AG04450 (cell line): ENCODE results near the gene MTCH1. TPM values are rescaled to one million over a fixed set of nuclear protein-coding genes. Genes with fewer than 3 reads are reported as not detected.

Experiments used
- CTCF ChIA-PET: fragments of 300-600, 350-600 bp; formaldehyde crosslinking; extraction: SDS; loops from one replicate; lab custom pipeline; 2022; ENCODE audit warnings: antibody characterized with exemption, inconsistent platforms; lab: Charles Lee
- POLR2A ChIA-PET: fragments of 350-600 bp; formaldehyde crosslinking; extraction: SDS; loops from one replicate; lab custom pipeline; 2021; ENCODE audit warnings: antibody characterized with exemption, inconsistent platforms; lab: Yijun Ruan, JAX
- DNase-seq: peaks from one replicate; pipeline ENCODE4 v3.0.0-alpha.2; 2011; ENCODE audit warnings: low read depth, low spot score
- H3K27ac ChIP-seq: one replicate; pipeline ENCODE4 v1.5.1; 2012; ENCODE audit warnings: low read depth, low read length, control low read depth
- H3K27me3 ChIP-seq: one replicate; pipeline ENCODE4 v1.6.0; 2012; ENCODE audit warnings: low read length; ENCODE audit not compliant: control insufficient read depth, insufficient read depth
- H3K4me3 ChIP-seq: 2 replicates; pipeline ENCODE4 v1.5.1; 2011; ENCODE audit warnings: mild to moderate bottlenecking, low read depth, low read length, control low read depth
- H3K9me3 ChIP-seq: 2 replicates; pipeline ENCODE4 v1.5.1; 2012; ENCODE audit warnings: low read length; ENCODE audit not compliant: control insufficient read depth, insufficient read depth
- polyA plus RNA-seq: library from polyadenylated mRNA; depleted of rRNA; stranded (reverse); fragments of >200 nt; gene quantifications from 2 replicates; pipeline ENCODE4 v1.2.3, GENCODE V29; 2011
- TF ChIP-seq, protein P1 (sequence below): IDR thresholded peaks from 2 replicates; pipeline ENCODE4 v1.5.1; 2011; ENCODE audit warnings: low read depth, low read length, control low read depth, inconsistent platforms

The MTCH1 gene
- polyA plus RNA-seq, 1 experiment = 149 TPM

DNA sequence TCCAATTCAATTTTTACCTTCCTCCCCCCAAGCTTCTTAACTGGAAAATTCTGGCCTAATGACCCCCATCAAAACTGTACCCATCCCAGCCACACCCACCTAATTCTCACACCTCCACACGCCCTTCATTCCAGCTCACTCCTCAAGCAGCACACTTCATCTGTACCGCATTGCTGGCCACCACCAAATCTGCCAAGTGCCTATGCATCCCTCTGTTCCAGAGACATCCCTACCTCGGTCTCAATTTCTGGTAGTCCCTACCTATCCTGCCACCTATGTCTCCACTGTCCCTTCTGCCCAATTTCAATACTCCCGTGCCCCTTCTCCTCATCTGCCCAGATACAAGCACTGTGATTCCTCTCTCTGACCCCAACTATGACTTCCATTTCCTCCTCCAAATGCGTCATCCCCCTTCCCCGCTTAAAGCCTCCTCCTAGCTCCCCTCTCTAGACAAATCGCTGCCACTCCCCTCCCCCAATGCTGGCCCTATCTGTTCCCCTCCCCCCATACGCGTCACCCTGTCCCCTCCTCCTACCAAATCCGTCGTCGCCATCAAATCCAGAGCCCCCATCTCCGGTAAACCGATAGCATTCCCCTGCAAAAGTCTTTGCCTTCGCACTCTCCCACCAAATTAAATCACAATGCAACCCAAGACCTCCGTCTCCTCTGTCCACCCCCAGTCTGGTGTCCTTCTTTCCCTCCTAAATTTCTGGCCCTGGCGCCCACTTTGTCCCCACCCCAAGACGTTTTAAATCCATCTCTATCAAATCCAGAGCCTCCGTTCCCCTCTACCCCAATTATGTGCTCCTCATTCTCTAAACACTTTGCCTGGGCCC is 1.2 kb downstream of the MTCH1 start:
- TF ChIP-seq, protein P1, sequence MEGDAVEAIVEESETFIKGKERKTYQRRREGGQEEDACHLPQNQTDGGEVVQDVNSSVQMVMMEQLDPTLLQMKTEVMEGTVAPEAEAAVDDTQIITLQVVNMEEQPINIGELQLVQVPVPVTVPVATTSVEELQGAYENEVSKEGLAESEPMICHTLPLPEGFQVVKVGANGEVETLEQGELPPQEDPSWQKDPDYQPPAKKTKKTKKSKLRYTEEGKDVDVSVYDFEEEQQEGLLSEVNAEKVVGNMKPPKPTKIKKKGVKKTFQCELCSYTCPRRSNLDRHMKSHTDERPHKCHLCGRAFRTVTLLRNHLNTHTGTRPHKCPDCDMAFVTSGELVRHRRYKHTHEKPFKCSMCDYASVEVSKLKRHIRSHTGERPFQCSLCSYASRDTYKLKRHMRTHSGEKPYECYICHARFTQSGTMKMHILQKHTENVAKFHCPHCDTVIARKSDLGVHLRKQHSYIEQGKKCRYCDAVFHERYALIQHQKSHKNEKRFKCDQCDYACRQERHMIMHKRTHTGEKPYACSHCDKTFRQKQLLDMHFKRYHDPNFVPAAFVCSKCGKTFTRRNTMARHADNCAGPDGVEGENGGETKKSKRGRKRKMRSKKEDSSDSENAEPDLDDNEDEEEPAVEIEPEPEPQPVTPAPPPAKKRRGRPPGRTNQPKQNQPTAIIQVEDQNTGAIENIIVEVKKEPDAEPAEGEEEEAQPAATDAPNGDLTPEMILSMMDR = no peak
- CTCF ChIA-PET = interaction anchor here (0.5 to 2.3 kb wide), 4 partner anchors 33 to 219 kb away, joined by 3 to 11 read pairs (median 4); no protein-coding TSS in a partner anchor
- POLR2A ChIA-PET = interaction anchor here (0.6 to 0.7 kb wide), 4 partner anchors 25 to 165 kb away, joined by 3 to 6 read pairs (median 4); no protein-coding TSS in a partner anchor
- Histone ChIP-seq H3K27me3 (no peaks in the 10 kb centered on the region), H3K27ac (peak overlapping the region; percentile 57), H3K4me3 (peak overlapping the region; percentile 93), H3K9me3 (no peaks in the 10 kb centered on the region; the same call in 1 of the 2 replicates)
- DNase-seq = peak; percentile 45

DNA sequence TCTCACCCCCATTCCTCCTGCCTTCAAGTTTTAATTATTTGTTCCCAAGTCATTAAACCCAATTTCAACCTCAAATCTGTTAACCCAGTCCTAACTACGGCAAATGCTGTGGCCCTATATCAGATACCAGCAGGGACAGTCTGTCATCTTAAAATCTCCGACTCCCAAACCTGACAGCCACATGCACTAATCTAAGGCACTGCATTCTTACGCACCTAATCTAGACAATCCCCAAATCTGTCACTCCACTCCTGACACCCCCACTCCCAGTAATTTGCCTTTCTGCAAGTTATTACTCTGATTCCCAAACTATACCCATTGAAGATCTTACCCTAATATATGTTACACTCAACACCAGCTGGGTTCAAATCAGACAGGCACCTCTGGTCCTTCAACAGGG is 2.5 kb downstream of the MTCH1 start:
- H3K9me3 ChIP-seq = no peaks in the 10 kb centered on the region; the same call in 1 of the 2 replicates
- no peak overlapping the region for H3K27ac ChIP-seq
- no peaks in the 10 kb centered on the region for H3K27me3 ChIP-seq
- ChIA-PET POLR2A (no interaction called here), CTCF (interaction anchor here (0.9 to 1.0 kb wide), 2 partner anchors 34 to 98 kb away, joined by 3 to 4 read pairs; no protein-coding TSS in a partner anchor)
- TF ChIP-seq, protein P1 = no peak
- no peak for DNase-seq
- no peak overlapping the region; the same call in 1 of the 2 replicates for H3K4me3 ChIP-seq

DNA sequence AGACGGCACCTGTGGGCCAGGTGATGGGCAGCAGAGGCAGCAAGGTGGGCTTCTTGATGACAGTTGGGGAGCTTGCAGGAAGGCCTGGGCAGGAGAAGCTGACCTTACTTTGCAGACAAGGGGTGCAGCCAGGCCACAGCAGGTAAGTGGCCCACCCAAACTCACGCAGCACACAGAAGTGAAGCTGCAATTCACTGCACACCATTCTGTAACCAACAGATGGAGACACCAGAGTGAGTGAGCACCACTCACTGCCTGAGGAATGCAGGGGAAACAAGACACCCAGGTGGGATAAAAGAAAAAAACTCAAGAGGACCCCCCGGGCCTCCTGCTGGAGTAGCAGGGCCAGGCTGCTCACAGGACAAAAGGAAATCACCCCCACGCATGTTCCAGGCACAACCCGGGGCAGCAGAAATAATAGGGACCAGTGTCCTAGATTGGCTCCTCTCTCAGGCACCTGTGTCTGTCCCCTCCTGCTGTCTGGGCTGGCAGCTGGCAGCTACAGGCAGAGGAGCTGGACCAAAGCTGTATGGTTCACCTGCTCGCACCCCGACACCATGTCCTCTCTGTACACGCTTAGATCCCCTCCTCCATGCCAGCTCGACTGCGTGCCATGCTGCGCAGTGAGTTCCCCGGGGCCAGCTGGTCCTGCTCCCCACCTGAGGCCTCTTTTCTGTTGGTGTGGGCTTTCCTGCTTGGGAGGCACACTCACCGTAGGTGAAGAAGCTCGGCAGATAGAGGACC is 4.9 kb downstream of the MTCH1 start:
- POLR2A ChIA-PET = no interaction called here
- no peak for DNase-seq
- Histone ChIP-seq H3K27ac (no peak overlapping the region), H3K27me3 (no peaks in the 10 kb centered on the region), H3K9me3 (no peaks in the 10 kb centered on the region; the same call in 1 of the 2 replicates), H3K4me3 (no peak overlapping the region)
- CTCF ChIA-PET = interaction anchor here (1.6 to 3.8 kb wide), 4 partner anchors 37 to 215 kb away, joined by 4 to 20 read pairs (median 6); partner anchors contain the start of gene C6orf89
- TF ChIP-seq, protein P1 = 0 out of 2 replicates have a peak, but pooled peaks have one; percentile 11

DNA sequence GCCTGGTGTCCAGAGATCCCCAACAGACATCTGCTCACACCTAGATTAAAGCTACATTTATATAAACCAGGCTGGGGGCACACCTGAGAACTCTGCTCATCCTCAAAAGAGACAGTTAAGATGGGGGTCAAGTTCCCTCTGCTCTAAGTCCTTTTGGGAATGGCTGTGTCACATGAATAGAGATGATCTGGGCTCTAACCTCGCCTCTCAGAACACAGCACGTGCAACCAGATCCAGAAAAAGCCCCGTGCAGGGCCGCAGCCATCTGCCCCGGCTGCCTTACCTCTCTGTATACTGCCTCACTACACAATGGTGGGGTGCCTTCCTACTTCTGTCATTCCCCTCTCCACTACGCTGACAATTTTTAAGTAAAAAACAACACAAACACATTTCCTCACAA is 5.9 kb downstream of the MTCH1 start:
- ChIA-PET POLR2A (no interaction called here), CTCF (interaction anchor here (1.5 to 3.8 kb wide), 5 partner anchors 38 to 214 kb away, joined by 4 to 20 read pairs (median 6); partner anchors contain the start of gene C6orf89)
- Histone ChIP-seq H3K27ac (no peak overlapping the region), H3K9me3 (no peaks in the 10 kb centered on the region; the same call in 1 of the 2 replicates), H3K27me3 (no peaks in the 10 kb centered on the region), H3K4me3 (no peak overlapping the region)
- DNase-seq = no peak
- TF ChIP-seq, protein P1 = no peak
